K562 (cell line): Measurements from ENCODE around the gene CIAO3. TPM values are rescaled to one million over a fixed set of nuclear protein-coding genes. Genes with fewer than 3 reads are reported as not detected.

Experiments used
- ATAC-seq: fragments of 200-7000 bp; cut with Tn5 transposase; 3 replicates; pipeline ENCODE4 v1.9.1; 2020; ENCODE audit warnings: moderate library complexity
- BruUV-seq: library from RNA; stranded (reverse); fragments of 400-500 nt; replicated peaks from 2 replicates; lab custom pipeline; 2021; lab: Mats Ljungman, UMichigan
- CTCF ChIA-PET: fragments of 300-600 bp; formaldehyde crosslinking; extraction: SDS; loops from one replicate; lab custom pipeline; 2021; ENCODE audit warnings: low intra/inter-chr PET ratio; lab: Yijun Ruan, JAX
- POLR2A ChIA-PET: fragments of 300-600, 350-650 bp; sonication (Branson Sonifier 250); formaldehyde crosslinking; extraction: SDS; loops from one replicate; lab custom pipeline; 2021; ENCODE audit warnings: antibody characterized with exemption, inconsistent platforms; lab: Yijun Ruan, JAX
- DNase-seq, 4 experiments: peaks; one replicate each; pipeline versions ENCODE4 v3.0.0 to v3.0.0-alpha.2; 2011 to 2018; ENCODE audit warnings: low spot score in 3 of 4, mixed read lengths in 3 of 4; ENCODE audit errors: extremely low read depth in 1 of 4
- FAIRE-seq: peaks from 2 replicates; lab custom pipeline; 2011; peaks lifted over from hg19 to GRCh38; lab: Jason Lieb, UNC
- H2AFZ ChIP-seq: 2 replicates; pipeline ENCODE4 v1.6.0; 2011; ENCODE audit warnings: low read depth, low read length, control low read depth, inconsistent platforms
- H3K27ac ChIP-seq: fragments of 200-600 bp; 3 replicates; pipeline ENCODE4 v1.8.0; 2011; ENCODE audit warnings: low read depth, mild to moderate bottlenecking, control low read depth, inconsistent platforms, low read length, moderate library complexity, mixed read lengths; ENCODE audit errors: extremely low read depth
- H3K27me3 ChIP-seq, 2 experiments: fragments of 300-600 bp in 1 of 2; 2 replicates in 1 of 2; 3 replicates in 1 of 2; pipeline versions ENCODE4 v1.6.0 to v1.8.0; 2011; ENCODE audit warnings: inconsistent platforms in 2 of 2, low read length in 2 of 2, mild to moderate bottlenecking in 1 of 2, mixed read lengths in 1 of 2, moderate library complexity in 1 of 2; ENCODE audit not compliant: control insufficient read depth in 2 of 2, insufficient read depth in 2 of 2
- H3K36me3 ChIP-seq: fragments of 300-600 bp; 3 replicates; pipeline ENCODE4 v1.8.0; 2011; ENCODE audit warnings: mild to moderate bottlenecking, low read length, inconsistent platforms; ENCODE audit not compliant: control insufficient read depth, insufficient read depth
- H3K4me1 ChIP-seq, 2 experiments: fragments of 200-600 bp in 1 of 2; replicated peaks in 1 of 2; 2 replicates in 1 of 2; 3 replicates in 1 of 2; pipeline versions ENCODE4 v1.5.1 to v1.8.0; 2011; ENCODE audit warnings: inconsistent platforms in 2 of 2, low read length in 2 of 2, mild to moderate bottlenecking in 1 of 2, mixed read lengths in 1 of 2, moderate library complexity in 1 of 2; ENCODE audit not compliant: control insufficient read depth in 2 of 2, insufficient read depth in 2 of 2
- H3K4me2 ChIP-seq: 2 replicates; pipeline ENCODE4 v1.6.1; 2011; ENCODE audit warnings: low read length, control low read depth, inconsistent platforms, mixed read lengths; ENCODE audit not compliant: insufficient read depth
- H3K4me3 ChIP-seq: fragments of 200-600 bp; sonication (generic), shearing (Covaris generic); 2 replicates; pipeline ENCODE4 v1.5.1; 2016; ENCODE audit warnings: control low read depth, inconsistent platforms
- H3K79me2 ChIP-seq: fragments of 200-600 bp; 3 replicates; pipeline ENCODE4 v1.8.0; 2011; ENCODE audit warnings: low read length, inconsistent platforms; ENCODE audit not compliant: control insufficient read depth, insufficient read depth
- H3K9ac ChIP-seq, 2 experiments: 2 replicates each; pipeline versions ENCODE4 v1.6.0 to v1.6.1; 2011; ENCODE audit warnings: low read depth in 2 of 2, low read length in 2 of 2, control low read depth in 1 of 2, inconsistent platforms in 1 of 2, mild to moderate bottlenecking in 1 of 2, mixed read lengths in 1 of 2; ENCODE audit not compliant: insufficient read depth in 1 of 2
- H3K9me1 ChIP-seq: one replicate; pipeline ENCODE4 v1.6.0; 2011; ENCODE audit warnings: inconsistent platforms, mild to moderate bottlenecking, low read length, moderate library complexity; ENCODE audit not compliant: control insufficient read depth, insufficient read depth
- H3K9me3 ChIP-seq: replicated peaks from 2 replicates; pipeline ENCODE4 v1.5.1; 2011; ENCODE audit warnings: low read depth, low read length, inconsistent platforms; ENCODE audit not compliant: control insufficient read depth, insufficient read depth
- H4K20me1 ChIP-seq: replicated peaks from 2 replicates; pipeline ENCODE4 v1.6.1; 2011; ENCODE audit warnings: low read length, inconsistent platforms, mixed read lengths; ENCODE audit not compliant: control insufficient read depth, insufficient read depth
- CHAMP1 ChIP-seq: fragments of 450-650 bp; IDR thresholded peaks from 2 replicates; pipeline ENCODE4 v1.6.1; 2016; ENCODE audit warnings: mild to moderate bottlenecking
- ETV6 ChIP-seq, 3 experiments: fragments of 150-350 bp in 1 of 3; sonication (generic) in 1 of 3; formaldehyde crosslinking in 1 of 3; IDR thresholded peaks; 2 replicates each; pipeline versions ENCODE4 v1.6.1 to v1.8.0; 2014 to 2022; ENCODE audit warnings: borderline replicate concordance in 2 of 3, low read depth in 2 of 3, antibody characterized with exemption in 1 of 3, low read length in 1 of 3, mild to moderate bottlenecking in 1 of 3, missing genetic modification reagents in 1 of 3
- KDM1A ChIP-seq, 2 experiments: fragments of 450-650 bp; IDR thresholded peaks; 2 replicates each; pipeline ENCODE4 v1.6.1; 2016; ENCODE audit warnings: mild to moderate bottlenecking in 2 of 2
- MGA ChIP-seq: fragments of 450-650 bp; IDR thresholded peaks from 2 replicates; pipeline ENCODE4 v1.6.1; 2016; ENCODE audit warnings: mild to moderate bottlenecking, moderate library complexity
- ZNF316 ChIP-seq: fragments of 450-650 bp; IDR thresholded peaks from 2 replicates; pipeline ENCODE4 v1.6.1; 2016
- WGBS: fragments of 100-300 bp; shearing (Covaris generic); methylation state at CpG from one replicate; pipeline ENCODE4 v1.1.6; 2016; ENCODE audit warnings: low coverage, mixed read lengths; ENCODE audit not compliant: insufficient coverage; ENCODE audit errors: missing lambda C conversion rate; 5-methylcytosine and 5-hydroxymethylcytosine counted together
- in situ Hi-C: fragments of 300-500 bp; cut with MboI; formaldehyde crosslinking; loops from 4 replicates; pipeline ENCODE4 v1.15.0; 2018; ENCODE audit warnings: inconsistent platforms, mixed read lengths
- intact Hi-C: fragments of 100-400 bp; cut with micrococcal nuclease; formaldehyde crosslinking; loops from 2 replicates; pipeline ENCODE4 v1.14.2; 2022
- polyA plus RNA-seq, 8 experiments: library from polyadenylated mRNA; depleted of rRNA in 4 of 8; stranded (reverse) in 5 of 8; unstranded in 3 of 8; fragments of >200 nt; fragmentation: Nextera tagmentation in 2 of 8; fragmentation: Illumina TruSeq in 1 of 8; extraction: Ambion mirVana in 2 of 8; extraction: Trizol in 1 of 8; gene quantifications; 2 replicates each; pipeline versions ENCODE4 v1.2.1 to v1.2.3, GENCODE V29; 2011 to 2014; ENCODE audit warnings: inconsistent platforms in 1 of 8, missing spikeins in 1 of 8
- total RNA-seq, 7 experiments: library from RNA; depleted of rRNA in 6 of 7; stranded (reverse); fragments of >200 nt in 6 of 7; fragmentation: Illumina TruSeq in 2 of 7; extraction: Trizol in 2 of 7; gene quantifications; 2 replicates each; pipeline versions ENCODE4 v1.2.1 to v1.2.3, GENCODE V29; 2011 to 2021; ENCODE audit warnings: low replicate concordance in 1 of 7
- TF ChIP-seq, protein P1 (sequence below): fragments of 250-450 bp; sonication (Bioruptor Pico); IDR thresholded peaks from 2 replicates; pipeline ENCODE4 v1.8.0; 2022; ENCODE audit warnings: moderate library complexity, mild to moderate bottlenecking, inconsistent platforms

The CIAO3 gene
- total and polyA plus RNA-seq, 9 of the 15 experiments (the other 6 are each of a cell fraction or from before 2014, with no cell fraction given): 2.2 to 35.6 (median 18.7) TPM

- ATAC-seq (no peak), DNase-seq (no peak), FAIRE-seq (no peak)
- Histone ChIP-seq H3K79me2 (no peaks in the 10 kb centered on the region), H3K4me2 (no peak overlapping the region), H3K9ac (no peak overlapping the region), H3K36me3 (no peaks in the 10 kb centered on the region), H2AFZ (no peak overlapping the region), H3K4me3 (no peak overlapping the region), H3K27me3 (no peaks in the 10 kb centered on the region), H3K9me1 (no peaks in the 10 kb centered on the region), H3K27ac (no peak overlapping the region), H3K9me3 (no peaks in the 10 kb centered on the region), H3K4me1 (peaks cover 0 to 31% of the 10 kb centered on the region in 2 experiments; a peak in 3 of 5 replicates), H4K20me1 (no peaks in the 10 kb centered on the region)
- WGBS: 67% methylated on average over 6 of the region's 6 CpGs
- POLR2A ChIA-PET: interaction anchor here (0.6 to 1.2 kb wide), 4 partner anchors 11 to 343 kb away, joined by 3 read pairs; no protein-coding TSS in a partner anchor
- no TSS peak for BruUV-seq
- in situ Hi-C loops (no loop called here), intact Hi-C loops (no loop called here)
- CTCF ChIA-PET: interaction anchor here (0.7 kb wide), 1 partner anchor 35 kb away, joined by 6 read pairs; no protein-coding TSS in a partner anchor
- TF ChIP-seq ETV6 (IDR thresholded peaks at IDR 0.05; ENCODE audit: borderline replicate concordance in 1 of 2, low read depth in 2 of 2, low read length in 1 of 2) (no peak), ETV6 (CRISPR knock-in tag; IDR thresholded peaks at IDR 0.05; ENCODE audit: borderline replicate concordance) (no peak), KDM1A (IDR thresholded peaks at IDR 0.05) (no peak), MGA (no peak), CHAMP1 (no peak), ZNF316 (no peak)
- TF ChIP-seq, protein P1, sequence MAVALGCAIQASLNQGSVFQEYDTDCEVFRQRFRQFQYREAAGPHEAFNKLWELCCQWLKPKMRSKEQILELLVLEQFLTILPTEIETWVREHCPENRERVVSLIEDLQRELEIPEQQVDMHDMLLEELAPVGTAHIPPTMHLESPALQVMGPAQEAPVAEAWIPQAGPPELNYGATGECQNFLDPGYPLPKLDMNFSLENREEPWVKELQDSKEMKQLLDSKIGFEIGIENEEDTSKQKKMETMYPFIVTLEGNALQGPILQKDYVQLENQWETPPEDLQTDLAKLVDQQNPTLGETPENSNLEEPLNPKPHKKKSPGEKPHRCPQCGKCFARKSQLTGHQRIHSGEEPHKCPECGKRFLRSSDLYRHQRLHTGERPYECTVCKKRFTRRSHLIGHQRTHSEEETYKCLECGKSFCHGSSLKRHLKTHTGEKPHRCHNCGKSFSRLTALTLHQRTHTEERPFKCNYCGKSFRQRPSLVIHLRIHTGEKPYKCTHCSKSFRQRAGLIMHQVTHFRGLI (CRISPR knock-in tag): no peak
Observed at GRCh38 chr16:749010-749409, 8.2 kb upstream of the CIAO3 start.
